Measurements from ENCODE around the gene CLIP1. TPM values are rescaled to one million over a fixed set of nuclear protein-coding genes. Genes with fewer than 3 reads are reported as not detected.

Gene CLIP1
- total RNA-seq, 1 experiment from 2014 or later: 42.9 TPM

GRCh38 chr12:122395319-122395718 is 27.1 kb downstream of the CLIP1 start:
- DNase-seq (ENCODE audit: low read depth, low spot score) (peak; percentile 23), ATAC-seq (no peak)
- Histone ChIP-seq H4K20me1 (ENCODE audit: insufficient read depth) (no peaks in the 10 kb centered on the region), H3K9ac (ENCODE audit: low read length) (0 out of 2 replicates have a peak overlapping the region, but pooled peaks have one; percentile 27), H3K9me3 (ENCODE audit: control insufficient read depth in 1 of 2, insufficient read depth in 1 of 2, low read depth in 1 of 2, low read length in 2 of 2) (no peaks in the 10 kb centered on the region), H3K4me3 (replicated peaks in 1 of 2; ENCODE audit: low read depth in 1 of 2, low read length in 2 of 2) (no peak overlapping the region), H3K4me2 (ENCODE audit: low read length) (peak overlapping the region; percentile 34; the same call in 1 of the 2 replicates), H3K4me1 (ENCODE audit: control insufficient read depth in 1 of 2, insufficient read depth in 2 of 2, low read length in 2 of 2) (peaks cover 18 to 30% of the 10 kb centered on the region in 2 experiments), H3K27me3 (ENCODE audit: insufficient read depth, low read length) (no peaks in the 10 kb centered on the region), H3K36me3 (ENCODE audit: control insufficient read depth in 1 of 2, insufficient read depth in 2 of 2, low read length in 2 of 2) (no peaks in the 10 kb centered on the region), H2AFZ (ENCODE audit: low read depth, low read length, poor library complexity, severe bottlenecking) (no peak overlapping the region), H3K27ac (ENCODE audit: low read depth, low read length) (no peak overlapping the region), H3K9me2 (ENCODE audit: insufficient read depth) (no peaks in the 10 kb centered on the region), H3K79me2 (ENCODE audit: insufficient read depth, low read length) (peaks cover 65% of the 10 kb centered on the region)
- ChIA-PET POLR2A (no interaction called here), RAD21 (ENCODE audit: low non-redundant PET in 1 of 2, low total read pairs in 2 of 2, uncharacterized antibody in 2 of 2, unreplicated experiment in 2 of 2) (no interaction called here), CTCF (no interaction called here)
- TF ChIP-seq FOSL1 (IDR thresholded peaks at IDR 0.05; ENCODE audit: low read depth) (0 out of 2 replicates have a peak, but pooled peaks have one; percentile 9), CBX3 (IDR thresholded peaks at IDR 0.05; ENCODE audit: low read depth) (no peak)
- intact Hi-C loops (cut with micrococcal nuclease): no loop called here
- no TSS peak for BruUV-seq (replicated peaks)

- Histone ChIP-seq H3K79me2 (ENCODE audit: insufficient read depth, low read length) (peaks cover 66% of the 10 kb centered on the region), H3K4me3 (replicated peaks in 1 of 2; ENCODE audit: low read depth in 1 of 2, low read length in 2 of 2) (no peak overlapping the region), H3K36me3 (ENCODE audit: control insufficient read depth in 1 of 2, insufficient read depth in 2 of 2, low read length in 2 of 2) (no peaks in the 10 kb centered on the region), H3K27ac (ENCODE audit: low read depth, low read length) (no peak overlapping the region), H3K4me1 (ENCODE audit: control insufficient read depth in 1 of 2, insufficient read depth in 2 of 2, low read length in 2 of 2) (peaks cover 15 to 24% of the 10 kb centered on the region in 2 experiments), H2AFZ (ENCODE audit: low read depth, low read length, poor library complexity, severe bottlenecking) (no peak overlapping the region), H4K20me1 (ENCODE audit: insufficient read depth) (no peaks in the 10 kb centered on the region), H3K27me3 (ENCODE audit: insufficient read depth, low read length) (no peaks in the 10 kb centered on the region), H3K9ac (ENCODE audit: low read length) (no peak overlapping the region), H3K9me2 (ENCODE audit: insufficient read depth) (no peaks in the 10 kb centered on the region), H3K9me3 (ENCODE audit: control insufficient read depth in 1 of 2, insufficient read depth in 1 of 2, low read depth in 1 of 2, low read length in 2 of 2) (no peaks in the 10 kb centered on the region), H3K4me2 (ENCODE audit: low read length) (peak overlapping the region; percentile 34; the same call in 1 of the 2 replicates)
- no TSS peak for BruUV-seq (replicated peaks)
- ATAC-seq (no peak), DNase-seq (ENCODE audit: low read depth, low spot score) (no peak)
- intact Hi-C loops (cut with micrococcal nuclease): no loop called here
- RAD21 ChIA-PET (ENCODE audit: low non-redundant PET in 1 of 2, low total read pairs in 2 of 2, uncharacterized antibody in 2 of 2, unreplicated experiment in 2 of 2): no interaction called here
- CTCF ChIA-PET: no interaction called here
- TF ChIP-seq CBX3 (IDR thresholded peaks at IDR 0.05; ENCODE audit: low read depth) (no peak), EZH2 (IDR thresholded peaks at IDR 0.05) (no peak), EGR1 (IDR thresholded peaks at IDR 0.05; ENCODE audit: low read depth) (no peak), ELF1 (IDR thresholded peaks at IDR 0.05; ENCODE audit: borderline replicate concordance, low read depth) (no peak), ZFX (IDR thresholded peaks at IDR 0.05) (no peak), REST (IDR thresholded peaks at IDR 0.05; ENCODE audit: low read depth) (no peak), POLR2A (IDR thresholded peaks at IDR 0.05; ENCODE audit: borderline replicate concordance, extremely low read depth, insufficient read depth, insufficient read length) (no peak), RAD21 (IDR thresholded peaks at IDR 0.05; ENCODE audit: low read depth) (no peak), SIN3A (IDR thresholded peaks at IDR 0.05; ENCODE audit: low read depth) (no peak), JUND (IDR thresholded peaks at IDR 0.05) (no peak), ZBTB33 (IDR thresholded peaks at IDR 0.05; ENCODE audit: extremely low read depth, insufficient replicate concordance, low read length) (no peak), SP1 (IDR thresholded peaks at IDR 0.05; ENCODE audit: low read depth) (no peak)
- POLR2A ChIA-PET: no interaction called here
These were observed 27.8 kb downstream of the CLIP1 start for GRCh38 chr12:122394626-122395194.

Measured in HCT116 (cell line).